Transverse colon (tissue), 3 donors: Measurements from ENCODE around the gene RAB40C.

ENCODE experiments used
- EP300 ChIP-seq: sonication (generic); formaldehyde crosslinking; IDR thresholded peaks from one replicate; pipeline ENCODE4 v1.6.1; 2017; ENCODE audit warnings: antibody characterized with exemption, low read depth
- POLR2A ChIP-seq: fragments of 450-650 bp; IDR thresholded peaks from one replicate; pipeline ENCODE4 v1.6.1; 2016; ENCODE audit warnings: antibody characterized with exemption, mild to moderate bottlenecking, moderate library complexity
- TF ChIP-seq, protein P1 (sequence below), 5 experiments: fragments of 200-600 bp in 3 of 5; fragments of 450-650 bp in 2 of 5; sonication (generic) in 3 of 5; IDR thresholded peaks; 1 replicate in 2 of 5; 2 replicates in 3 of 5; pipeline ENCODE4 v1.5.1; 2016 to 2017; ENCODE audit warnings: antibody characterized with exemption in 5 of 5, inconsistent platforms in 3 of 5, mild to moderate bottlenecking in 2 of 5, moderate library complexity in 1 of 5

DNA sequence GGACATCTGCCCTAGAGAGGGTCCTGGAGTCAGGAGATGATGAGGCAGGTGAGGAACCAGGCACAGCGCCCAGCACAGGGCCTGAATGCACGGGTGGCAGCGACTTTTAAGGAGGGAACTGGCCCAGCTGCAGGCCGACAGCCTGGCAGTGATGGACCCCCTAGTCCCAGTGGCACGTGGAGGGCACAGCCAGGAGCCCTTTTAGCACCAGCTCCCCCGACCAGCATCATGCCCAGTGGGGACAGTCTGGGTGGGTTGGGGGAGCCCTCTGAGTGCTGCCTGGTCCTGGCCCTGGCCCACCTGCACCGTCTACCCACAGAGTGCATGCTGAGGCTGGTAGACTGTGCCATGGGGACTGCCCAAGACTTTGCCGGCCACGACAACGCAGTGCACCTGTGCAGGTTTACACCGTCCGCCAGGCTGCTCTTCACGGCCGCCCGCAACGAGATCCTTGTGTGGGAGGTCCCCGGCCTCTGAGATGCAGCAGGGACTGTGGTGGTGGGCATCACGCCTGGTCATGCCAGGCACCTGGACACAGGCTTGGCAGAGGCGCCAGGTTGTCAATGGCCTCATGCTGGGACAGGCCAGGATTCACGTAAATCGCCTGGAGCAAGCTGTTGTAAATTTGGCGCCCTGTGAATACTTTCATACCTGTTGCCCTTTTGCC is 77.4 kb downstream of the RAB40C start:
- TF ChIP-seq, protein P1, sequence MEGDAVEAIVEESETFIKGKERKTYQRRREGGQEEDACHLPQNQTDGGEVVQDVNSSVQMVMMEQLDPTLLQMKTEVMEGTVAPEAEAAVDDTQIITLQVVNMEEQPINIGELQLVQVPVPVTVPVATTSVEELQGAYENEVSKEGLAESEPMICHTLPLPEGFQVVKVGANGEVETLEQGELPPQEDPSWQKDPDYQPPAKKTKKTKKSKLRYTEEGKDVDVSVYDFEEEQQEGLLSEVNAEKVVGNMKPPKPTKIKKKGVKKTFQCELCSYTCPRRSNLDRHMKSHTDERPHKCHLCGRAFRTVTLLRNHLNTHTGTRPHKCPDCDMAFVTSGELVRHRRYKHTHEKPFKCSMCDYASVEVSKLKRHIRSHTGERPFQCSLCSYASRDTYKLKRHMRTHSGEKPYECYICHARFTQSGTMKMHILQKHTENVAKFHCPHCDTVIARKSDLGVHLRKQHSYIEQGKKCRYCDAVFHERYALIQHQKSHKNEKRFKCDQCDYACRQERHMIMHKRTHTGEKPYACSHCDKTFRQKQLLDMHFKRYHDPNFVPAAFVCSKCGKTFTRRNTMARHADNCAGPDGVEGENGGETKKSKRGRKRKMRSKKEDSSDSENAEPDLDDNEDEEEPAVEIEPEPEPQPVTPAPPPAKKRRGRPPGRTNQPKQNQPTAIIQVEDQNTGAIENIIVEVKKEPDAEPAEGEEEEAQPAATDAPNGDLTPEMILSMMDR (IDR thresholded peaks at IDR 0.05): no peak
- TF ChIP-seq EP300 (no peak), POLR2A (no peak)
